ENCODE measurements around the gene FRMD6. TPM values are rescaled to one million over a fixed set of nuclear protein-coding genes. Genes with fewer than 3 reads are reported as not detected.

Gene FRMD6
- total and polyA plus RNA-seq, 2 experiments from 2014 or later = 5.4 to 18.7 TPM

DNA sequence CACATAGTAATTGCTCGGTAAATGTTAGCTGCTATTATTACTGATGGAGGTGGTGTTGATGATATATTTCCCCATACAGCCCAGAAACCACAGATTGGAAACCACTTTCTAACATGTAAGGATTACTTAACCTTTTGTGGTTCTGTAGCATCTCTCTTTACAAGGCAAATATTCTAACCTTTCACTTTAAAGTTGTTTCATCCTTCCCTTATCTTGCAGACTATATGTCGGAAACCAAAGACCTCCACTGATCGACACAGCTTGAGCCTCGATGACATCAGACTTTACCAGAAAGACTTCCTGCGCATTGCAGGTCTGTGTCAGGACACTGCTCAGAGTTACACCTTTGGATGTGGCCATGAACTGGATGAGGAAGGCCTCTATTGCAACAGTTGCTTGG is 75.8 kb downstream of the FRMD6 start (continued):
- TF ChIP-seq, protein P1, sequence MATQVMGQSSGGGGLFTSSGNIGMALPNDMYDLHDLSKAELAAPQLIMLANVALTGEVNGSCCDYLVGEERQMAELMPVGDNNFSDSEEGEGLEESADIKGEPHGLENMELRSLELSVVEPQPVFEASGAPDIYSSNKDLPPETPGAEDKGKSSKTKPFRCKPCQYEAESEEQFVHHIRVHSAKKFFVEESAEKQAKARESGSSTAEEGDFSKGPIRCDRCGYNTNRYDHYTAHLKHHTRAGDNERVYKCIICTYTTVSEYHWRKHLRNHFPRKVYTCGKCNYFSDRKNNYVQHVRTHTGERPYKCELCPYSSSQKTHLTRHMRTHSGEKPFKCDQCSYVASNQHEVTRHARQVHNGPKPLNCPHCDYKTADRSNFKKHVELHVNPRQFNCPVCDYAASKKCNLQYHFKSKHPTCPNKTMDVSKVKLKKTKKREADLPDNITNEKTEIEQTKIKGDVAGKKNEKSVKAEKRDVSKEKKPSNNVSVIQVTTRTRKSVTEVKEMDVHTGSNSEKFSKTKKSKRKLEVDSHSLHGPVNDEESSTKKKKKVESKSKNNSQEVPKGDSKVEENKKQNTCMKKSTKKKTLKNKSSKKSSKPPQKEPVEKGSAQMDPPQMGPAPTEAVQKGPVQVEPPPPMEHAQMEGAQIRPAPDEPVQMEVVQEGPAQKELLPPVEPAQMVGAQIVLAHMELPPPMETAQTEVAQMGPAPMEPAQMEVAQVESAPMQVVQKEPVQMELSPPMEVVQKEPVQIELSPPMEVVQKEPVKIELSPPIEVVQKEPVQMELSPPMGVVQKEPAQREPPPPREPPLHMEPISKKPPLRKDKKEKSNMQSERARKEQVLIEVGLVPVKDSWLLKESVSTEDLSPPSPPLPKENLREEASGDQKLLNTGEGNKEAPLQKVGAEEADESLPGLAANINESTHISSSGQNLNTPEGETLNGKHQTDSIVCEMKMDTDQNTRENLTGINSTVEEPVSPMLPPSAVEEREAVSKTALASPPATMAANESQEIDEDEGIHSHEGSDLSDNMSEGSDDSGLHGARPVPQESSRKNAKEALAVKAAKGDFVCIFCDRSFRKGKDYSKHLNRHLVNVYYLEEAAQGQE (IDR thresholded peaks at IDR 0.05; ENCODE audit: unreplicated experiment) = no peak
- TF ChIP-seq JUNB (IDR thresholded peaks at IDR 0.05; ENCODE audit: unreplicated experiment) (no peak), NANOG (IDR thresholded peaks at IDR 0.05; ENCODE audit: borderline replicate concordance) (no peak), EZH2phosphoT487 (IDR thresholded peaks at IDR 0.05; ENCODE audit: unreplicated experiment) (no peak), ZNF331 (CRISPR knock-in tag; IDR thresholded peaks at IDR 0.05; ENCODE audit: low read depth) (no peak)
- TF ChIP-seq, protein P2, sequence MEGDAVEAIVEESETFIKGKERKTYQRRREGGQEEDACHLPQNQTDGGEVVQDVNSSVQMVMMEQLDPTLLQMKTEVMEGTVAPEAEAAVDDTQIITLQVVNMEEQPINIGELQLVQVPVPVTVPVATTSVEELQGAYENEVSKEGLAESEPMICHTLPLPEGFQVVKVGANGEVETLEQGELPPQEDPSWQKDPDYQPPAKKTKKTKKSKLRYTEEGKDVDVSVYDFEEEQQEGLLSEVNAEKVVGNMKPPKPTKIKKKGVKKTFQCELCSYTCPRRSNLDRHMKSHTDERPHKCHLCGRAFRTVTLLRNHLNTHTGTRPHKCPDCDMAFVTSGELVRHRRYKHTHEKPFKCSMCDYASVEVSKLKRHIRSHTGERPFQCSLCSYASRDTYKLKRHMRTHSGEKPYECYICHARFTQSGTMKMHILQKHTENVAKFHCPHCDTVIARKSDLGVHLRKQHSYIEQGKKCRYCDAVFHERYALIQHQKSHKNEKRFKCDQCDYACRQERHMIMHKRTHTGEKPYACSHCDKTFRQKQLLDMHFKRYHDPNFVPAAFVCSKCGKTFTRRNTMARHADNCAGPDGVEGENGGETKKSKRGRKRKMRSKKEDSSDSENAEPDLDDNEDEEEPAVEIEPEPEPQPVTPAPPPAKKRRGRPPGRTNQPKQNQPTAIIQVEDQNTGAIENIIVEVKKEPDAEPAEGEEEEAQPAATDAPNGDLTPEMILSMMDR (conservative IDR thresholded peaks at IDR 0.05; ENCODE audit: low read depth in 2 of 2) = no peak
- TF ChIP-seq, protein P3, sequence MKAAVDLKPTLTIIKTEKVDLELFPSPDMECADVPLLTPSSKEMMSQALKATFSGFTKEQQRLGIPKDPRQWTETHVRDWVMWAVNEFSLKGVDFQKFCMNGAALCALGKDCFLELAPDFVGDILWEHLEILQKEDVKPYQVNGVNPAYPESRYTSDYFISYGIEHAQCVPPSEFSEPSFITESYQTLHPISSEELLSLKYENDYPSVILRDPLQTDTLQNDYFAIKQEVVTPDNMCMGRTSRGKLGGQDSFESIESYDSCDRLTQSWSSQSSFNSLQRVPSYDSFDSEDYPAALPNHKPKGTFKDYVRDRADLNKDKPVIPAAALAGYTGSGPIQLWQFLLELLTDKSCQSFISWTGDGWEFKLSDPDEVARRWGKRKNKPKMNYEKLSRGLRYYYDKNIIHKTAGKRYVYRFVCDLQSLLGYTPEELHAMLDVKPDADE (IDR thresholded peaks at IDR 0.05) = no peak

DNA sequence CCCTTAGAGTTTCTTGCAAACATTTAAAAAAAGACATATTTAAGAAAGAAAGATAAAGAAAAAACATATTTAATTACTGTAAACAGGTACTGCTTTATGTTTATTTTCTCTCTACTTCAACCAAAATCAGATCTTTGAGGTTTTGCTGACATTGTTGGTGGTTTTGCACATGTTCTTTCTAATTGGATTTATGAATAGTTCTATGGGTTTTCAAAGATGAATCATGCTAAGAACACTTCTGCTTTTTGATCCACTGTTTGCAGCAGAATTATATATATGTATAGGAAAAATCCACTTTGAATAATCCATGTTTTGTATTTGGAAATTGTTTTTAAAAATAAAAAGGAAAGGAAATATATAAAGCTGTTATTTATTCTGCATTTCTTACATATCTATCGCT is 78.4 kb downstream of the FRMD6 start:
- Histone ChIP-seq H4K20me1 (replicated peaks; ENCODE audit: insufficient read depth) (no peaks in the 10 kb centered on the region), H3K4me3 (no peak overlapping the region), H3K27me3 (ENCODE audit: insufficient read depth) (no peaks in the 10 kb centered on the region), H3F3A (replicated peaks; ENCODE audit: low read depth) (no peaks in the 10 kb centered on the region), H3K9me2 (ENCODE audit: insufficient read depth) (no peaks in the 10 kb centered on the region), H3K4me1 (ENCODE audit: insufficient read depth) (0 out of 2 replicates have a peak, but pooled peaks cover 3% of the 10 kb centered on the region), H3K36me3 (ENCODE audit: insufficient read depth) (no peaks in the 10 kb centered on the region), H3K4me2 (no peak overlapping the region), H2AFZ (no peak overlapping the region), H3K79me2 (replicated peaks; ENCODE audit: insufficient read depth) (no peaks in the 10 kb centered on the region), H3K27ac (ENCODE audit: low read depth) (no peak overlapping the region)
- no peaks in the 10 kb centered on the region; the same call in 2 of the 3 replicates for H3K9me3 Mint-ChIP-seq
- H3K4me3 Mint-ChIP-seq = no peak overlapping the region
- DNase-seq (ENCODE audit: low spot score) (no peak), ATAC-seq (no peak)
- H3K36me3 Mint-ChIP-seq (ENCODE audit: low read depth) = 0 out of 3 replicates have a peak, but pooled peaks cover 5% of the 10 kb centered on the region
- no peak overlapping the region for H3K27ac Mint-ChIP-seq
- no peak for TF ChIP-seq POLR2AphosphoS5 (IDR thresholded peaks at IDR 0.05; ENCODE audit: low read depth)
- TF ChIP-seq, protein P3 (IDR thresholded peaks at IDR 0.05) = no peak
- no peak for TF ChIP-seq CREB1 (CRISPR knock-in tag; IDR thresholded peaks at IDR 0.05; ENCODE audit: low read depth)
- TF ChIP-seq, protein P1 (IDR thresholded peaks at IDR 0.05; ENCODE audit: unreplicated experiment) = no peak
- TF ChIP-seq, protein P2 (conservative IDR thresholded peaks at IDR 0.05; ENCODE audit: low read depth in 2 of 2) = no peak
- TF ChIP-seq ZNF331 (CRISPR knock-in tag; IDR thresholded peaks at IDR 0.05; ENCODE audit: low read depth) = no peak
- no peak for TF ChIP-seq ZNF114 (CRISPR knock-in tag; IDR thresholded peaks at IDR 0.05)
- peaks cover 5% of the 10 kb centered on the region for H3K4me1 Mint-ChIP-seq
- no peaks in the 10 kb centered on the region for H3K27me3 Mint-ChIP-seq (ENCODE audit: insufficient read depth, low read depth, poor library complexity)
